ENCODE data around the gene MOXD1. TPM values are rescaled to one million over a fixed set of nuclear protein-coding genes. Genes with fewer than 3 reads are reported as not detected.
A peak's percentile ranks its signal among the peaks of the same experiment; 100 is the strongest.

MOXD1 gene
- total and polyA plus RNA-seq, 12 donors = 0.80 to 4.9 (median 1.9) TPM

DNA sequence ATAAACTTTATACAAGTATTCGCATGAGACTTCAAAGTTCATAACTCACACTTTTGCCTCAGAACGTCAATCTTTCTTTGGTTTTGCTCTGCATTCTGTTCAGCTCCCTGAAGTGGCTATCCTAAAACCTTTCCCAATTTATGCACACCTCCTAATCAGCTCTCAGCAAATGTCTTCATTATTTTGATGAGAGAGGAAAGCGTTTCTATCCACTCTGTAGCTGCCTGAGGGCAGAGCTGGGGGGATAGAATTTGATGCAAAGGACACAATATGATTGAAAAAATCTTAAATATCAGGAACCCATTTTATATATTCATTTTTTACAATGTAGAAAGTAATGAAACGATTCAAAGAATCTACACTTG lies 66.8 kb downstream of the MOXD1 start:
- intact Hi-C loops (cut with DNase I) = no loop called here
- 22 to 26% methylated on average over 4 of the region's 4 CpGs for WGBS, 2 donors
- TF ChIP-seq CTCF (IDR thresholded peaks at IDR 0.05) = no peak

GRCh38 chr6:132333639-132334520 lies 67.4 kb downstream of the MOXD1 start:
- 62 to 63% methylated on average over 6 of the region's 6 CpGs for WGBS, 2 donors
- intact Hi-C loops (cut with DNase I) = no loop called here
- no peaks in the 10 kb centered on the region for H3K27me3 ChIP-seq
- no peak for TF ChIP-seq CTCF (IDR thresholded peaks at IDR 0.05)
- no peaks in the 10 kb centered on the region for H3K36me3 ChIP-seq
- no peak overlapping the region for H3K27ac ChIP-seq
- peaks cover 0 to 8% (median 0%) of the 10 kb centered on the region in 11 donors for H3K9me3 ChIP-seq
- H3K4me3 ChIP-seq = no peak overlapping the region
- DNase-seq (peak in 1 of 2 donors; percentile 48), ATAC-seq (peak in 6 of 8 donors; percentile 51 to 83 (median 80))
- peaks cover 0 to 6% (median 0%) of the 10 kb centered on the region in 9 donors for H3K4me1 ChIP-seq

More for the DNA sequence above, 66.8 kb downstream of the MOXD1 start:
- Histone ChIP-seq H3K27ac (no peak overlapping the region), H3K9me3 (peaks cover 0 to 8% (median 0%) of the 10 kb centered on the region in 11 donors), H3K36me3 (no peaks in the 10 kb centered on the region), H3K27me3 (no peaks in the 10 kb centered on the region), H3K4me1 (peaks cover 0 to 6% (median 0%) of the 10 kb centered on the region in 9 donors), H3K4me3 (no peak overlapping the region)
- ATAC-seq (peak in 1 of 8 donors; percentile 18), DNase-seq (no peak)

DNA sequence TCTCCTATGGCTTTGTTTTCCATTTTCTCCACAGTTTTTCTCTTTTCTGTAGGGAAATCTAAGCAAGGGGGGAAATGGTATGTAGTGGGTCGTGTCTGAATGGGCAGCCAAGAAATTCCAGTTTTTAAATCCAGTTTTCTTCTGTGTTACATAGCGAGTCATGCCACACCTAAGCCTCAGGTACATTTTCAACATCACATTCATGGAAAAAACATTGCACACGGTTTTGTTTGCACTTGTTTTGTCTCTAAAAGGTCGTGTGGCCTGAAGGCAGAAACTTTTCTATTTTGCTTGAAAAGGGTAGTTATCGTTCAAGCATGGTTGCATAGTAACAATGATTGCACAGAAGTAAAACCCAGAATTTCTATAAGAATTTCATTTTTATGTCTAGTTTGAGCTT lies 70.5 kb downstream of the MOXD1 start:
- peaks cover 0 to 6% (median 0%) of the 10 kb centered on the region in 9 donors for H3K4me1 ChIP-seq
- no peak for ATAC-seq
- no peak overlapping the region for H3K4me3 ChIP-seq
- no peak for TF ChIP-seq CTCF (IDR thresholded peaks at IDR 0.05)
- intact Hi-C loops (cut with DNase I) = no loop called here
- no peak overlapping the region for H3K27ac ChIP-seq
- H3K27me3 ChIP-seq = no peaks in the 10 kb centered on the region
- DNase-seq = no peak
- no peaks in the 10 kb centered on the region for H3K36me3 ChIP-seq
- peaks cover 0 to 7% (median 0%) of the 10 kb centered on the region in 11 donors for H3K9me3 ChIP-seq
- 76 to 83% methylated on average over 5 of the region's 5 CpGs for WGBS, 2 donors

GRCh38 chr6:132322398-132322797 lies 78.9 kb downstream of the MOXD1 start:
- 75 to 85% methylated on average over 2 of the region's 2 CpGs for WGBS, 2 donors
- Histone ChIP-seq H3K4me3 (no peak overlapping the region), H3K36me3 (peaks cover 0 to 2% (median 0%) of the 10 kb centered on the region in 9 donors), H3K27me3 (no peaks in the 10 kb centered on the region), H3K27ac (no peak overlapping the region), H3K4me1 (peaks cover 0 to 3% (median 0%) of the 10 kb centered on the region in 9 donors), H3K9me3 (peaks cover 0 to 20% (median 4%) of the 10 kb centered on the region in 11 donors)
- DNase-seq = no peak
- TF ChIP-seq CTCF (IDR thresholded peaks at IDR 0.05) = no peak
- intact Hi-C loops (cut with DNase I) = no loop called here
- ATAC-seq = no peak
